K562 (cell line): ENCODE data around the gene MYL6B. TPM values are rescaled to one million over a fixed set of nuclear protein-coding genes. Genes with fewer than 3 reads are reported as not detected.

Experiments used
- ATAC-seq: fragments of 200-7000 bp; cut with Tn5 transposase; 3 replicates; pipeline ENCODE4 v1.9.1; 2020; ENCODE audit warnings: moderate library complexity
- BruUV-seq: library from RNA; stranded (reverse); fragments of 400-500 nt; replicated peaks from 2 replicates; lab custom pipeline; 2021; lab: Mats Ljungman, UMichigan
- CTCF ChIA-PET: fragments of 300-600 bp; formaldehyde crosslinking; extraction: SDS; loops from one replicate; lab custom pipeline; 2021; ENCODE audit warnings: low intra/inter-chr PET ratio; lab: Yijun Ruan, JAX
- POLR2A ChIA-PET: fragments of 300-600, 350-650 bp; sonication (Branson Sonifier 250); formaldehyde crosslinking; extraction: SDS; loops from one replicate; lab custom pipeline; 2021; ENCODE audit warnings: antibody characterized with exemption, inconsistent platforms; lab: Yijun Ruan, JAX
- DNase-seq, 4 experiments: peaks; one replicate each; pipeline versions ENCODE4 v3.0.0 to v3.0.0-alpha.2; 2011 to 2018; ENCODE audit warnings: low spot score in 3 of 4, mixed read lengths in 3 of 4; ENCODE audit errors: extremely low read depth in 1 of 4
- FAIRE-seq: peaks from 2 replicates; lab custom pipeline; 2011; peaks lifted over from hg19 to GRCh38; lab: Jason Lieb, UNC
- H2AFZ ChIP-seq: 2 replicates; pipeline ENCODE4 v1.6.0; 2011; ENCODE audit warnings: low read depth, low read length, control low read depth, inconsistent platforms
- H3K27ac ChIP-seq: fragments of 200-600 bp; 3 replicates; pipeline ENCODE4 v1.8.0; 2011; ENCODE audit warnings: low read depth, mild to moderate bottlenecking, control low read depth, inconsistent platforms, low read length, moderate library complexity, mixed read lengths; ENCODE audit errors: extremely low read depth
- H3K27me3 ChIP-seq, 2 experiments: fragments of 300-600 bp in 1 of 2; 2 replicates in 1 of 2; 3 replicates in 1 of 2; pipeline versions ENCODE4 v1.6.0 to v1.8.0; 2011; ENCODE audit warnings: inconsistent platforms in 2 of 2, low read length in 2 of 2, mild to moderate bottlenecking in 1 of 2, mixed read lengths in 1 of 2, moderate library complexity in 1 of 2; ENCODE audit not compliant: control insufficient read depth in 2 of 2, insufficient read depth in 2 of 2
- H3K36me3 ChIP-seq: fragments of 300-600 bp; 3 replicates; pipeline ENCODE4 v1.8.0; 2011; ENCODE audit warnings: mild to moderate bottlenecking, low read length, inconsistent platforms; ENCODE audit not compliant: control insufficient read depth, insufficient read depth
- H3K4me1 ChIP-seq, 2 experiments: fragments of 200-600 bp in 1 of 2; replicated peaks in 1 of 2; 2 replicates in 1 of 2; 3 replicates in 1 of 2; pipeline versions ENCODE4 v1.5.1 to v1.8.0; 2011; ENCODE audit warnings: inconsistent platforms in 2 of 2, low read length in 2 of 2, mild to moderate bottlenecking in 1 of 2, mixed read lengths in 1 of 2, moderate library complexity in 1 of 2; ENCODE audit not compliant: control insufficient read depth in 2 of 2, insufficient read depth in 2 of 2
- H3K4me2 ChIP-seq: 2 replicates; pipeline ENCODE4 v1.6.1; 2011; ENCODE audit warnings: low read length, control low read depth, inconsistent platforms, mixed read lengths; ENCODE audit not compliant: insufficient read depth
- H3K4me3 ChIP-seq: fragments of 200-600 bp; sonication (generic), shearing (Covaris generic); 2 replicates; pipeline ENCODE4 v1.5.1; 2016; ENCODE audit warnings: control low read depth, inconsistent platforms
- H3K79me2 ChIP-seq: fragments of 200-600 bp; 3 replicates; pipeline ENCODE4 v1.8.0; 2011; ENCODE audit warnings: low read length, inconsistent platforms; ENCODE audit not compliant: control insufficient read depth, insufficient read depth
- H3K9ac ChIP-seq, 2 experiments: 2 replicates each; pipeline versions ENCODE4 v1.6.0 to v1.6.1; 2011; ENCODE audit warnings: low read depth in 2 of 2, low read length in 2 of 2, control low read depth in 1 of 2, inconsistent platforms in 1 of 2, mild to moderate bottlenecking in 1 of 2, mixed read lengths in 1 of 2; ENCODE audit not compliant: insufficient read depth in 1 of 2
- H3K9me1 ChIP-seq: one replicate; pipeline ENCODE4 v1.6.0; 2011; ENCODE audit warnings: inconsistent platforms, mild to moderate bottlenecking, low read length, moderate library complexity; ENCODE audit not compliant: control insufficient read depth, insufficient read depth
- H3K9me3 ChIP-seq: replicated peaks from 2 replicates; pipeline ENCODE4 v1.5.1; 2011; ENCODE audit warnings: low read depth, low read length, inconsistent platforms; ENCODE audit not compliant: control insufficient read depth, insufficient read depth
- H4K20me1 ChIP-seq: replicated peaks from 2 replicates; pipeline ENCODE4 v1.6.1; 2011; ENCODE audit warnings: low read length, inconsistent platforms, mixed read lengths; ENCODE audit not compliant: control insufficient read depth, insufficient read depth
- ATF1 ChIP-seq, 2 experiments: fragments of 450-650 bp in 1 of 2; IDR thresholded peaks; 2 replicates each; pipeline ENCODE4 v1.6.1; 2016; ENCODE audit warnings: missing compliant biosample characterization in 1 of 2, missing genetic modification characterization in 1 of 2
- FOSL1 ChIP-seq: fragments of 200-800 bp; sonication (Bioruptor generic); conservative IDR thresholded peaks from 2 replicates; pipeline ENCODE4 v1.6.1; 2016; ENCODE audit warnings: missing genetic modification characterization, missing compliant biosample characterization
- GTF2E2 ChIP-seq: fragments of 200-800 bp; sonication (Bioruptor generic); IDR thresholded peaks from 2 replicates; pipeline ENCODE4 v1.6.1; 2016; ENCODE audit warnings: missing genetic modification characterization, missing compliant biosample characterization
- HDGF ChIP-seq: fragments of 450-650 bp; IDR thresholded peaks from 2 replicates; pipeline ENCODE4 v1.6.1; 2016
- NONO ChIP-seq, 2 experiments: fragments of 200-400 bp in 1 of 2; fragments of 450-650 bp in 1 of 2; formaldehyde crosslinking in 1 of 2; IDR thresholded peaks; 2 replicates each; pipeline ENCODE4 v1.6.1; 2017; ENCODE audit warnings: low read depth in 2 of 2, mild to moderate bottlenecking in 2 of 2, moderate library complexity in 2 of 2, low read length in 1 of 2
- RBM25 ChIP-seq: fragments of 200-400 bp; formaldehyde crosslinking; IDR thresholded peaks from 2 replicates; pipeline ENCODE4 v1.6.1; 2018; ENCODE audit warnings: low read length, low read depth, moderate library complexity; ENCODE audit not compliant: severe bottlenecking
- SAP30 ChIP-seq: fragments of 200-600 bp; sonication (generic); IDR thresholded peaks from 2 replicates; pipeline ENCODE4 v1.6.1; 2012; ENCODE audit warnings: borderline replicate concordance, low read depth, mild to moderate bottlenecking, moderate library complexity, low read length, control low read depth, inconsistent platforms; ENCODE audit not compliant: insufficient read depth, poor library complexity, severe bottlenecking
- SREBF1 ChIP-seq: fragments of 150-350 bp; IDR thresholded peaks from 2 replicates; pipeline ENCODE4 v1.6.1; 2014; ENCODE audit warnings: antibody characterized with exemption, low read depth, low read length, borderline replicate concordance
- TFE3 ChIP-seq: fragments of 450-650 bp; formaldehyde crosslinking; IDR thresholded peaks from 2 replicates; pipeline ENCODE4 v1.4.0; 2020; ENCODE audit warnings: mild to moderate bottlenecking, mixed read lengths
- ZNF282 ChIP-seq: sonication (generic); formaldehyde crosslinking; IDR thresholded peaks from 2 replicates; pipeline ENCODE4 v1.8.1; 2023; ENCODE audit warnings: missing genetic modification reagents
- WGBS: fragments of 100-300 bp; shearing (Covaris generic); methylation state at CpG from one replicate; pipeline ENCODE4 v1.1.6; 2016; ENCODE audit warnings: low coverage, mixed read lengths; ENCODE audit not compliant: insufficient coverage; ENCODE audit errors: missing lambda C conversion rate; 5-methylcytosine and 5-hydroxymethylcytosine counted together
- in situ Hi-C: fragments of 300-500 bp; cut with MboI; formaldehyde crosslinking; loops from 4 replicates; pipeline ENCODE4 v1.15.0; 2018; ENCODE audit warnings: inconsistent platforms, mixed read lengths
- intact Hi-C: fragments of 100-400 bp; cut with micrococcal nuclease; formaldehyde crosslinking; loops from 2 replicates; pipeline ENCODE4 v1.14.2; 2022
- polyA plus RNA-seq, 8 experiments: library from polyadenylated mRNA; depleted of rRNA in 4 of 8; stranded (reverse) in 5 of 8; unstranded in 3 of 8; fragments of >200 nt; fragmentation: Nextera tagmentation in 2 of 8; fragmentation: Illumina TruSeq in 1 of 8; extraction: Ambion mirVana in 2 of 8; extraction: Trizol in 1 of 8; gene quantifications; 2 replicates each; pipeline versions ENCODE4 v1.2.1 to v1.2.3, GENCODE V29; 2011 to 2014; ENCODE audit warnings: inconsistent platforms in 1 of 8, missing spikeins in 1 of 8
- total RNA-seq, 7 experiments: library from RNA; depleted of rRNA in 6 of 7; stranded (reverse); fragments of >200 nt in 6 of 7; fragmentation: Illumina TruSeq in 2 of 7; extraction: Trizol in 2 of 7; gene quantifications; 2 replicates each; pipeline versions ENCODE4 v1.2.1 to v1.2.3, GENCODE V29; 2011 to 2021; ENCODE audit warnings: low replicate concordance in 1 of 7
- TF ChIP-seq, protein P1 (sequence below): sonication (generic); formaldehyde crosslinking; IDR thresholded peaks from 2 replicates; pipeline ENCODE4 v1.8.1; 2023; ENCODE audit warnings: mild to moderate bottlenecking, missing genetic modification reagents

The MYL6B gene
- total and polyA plus RNA-seq, 9 of the 15 experiments (the other 6 are each of a cell fraction or from before 2014, with no cell fraction given): 42.8 to 77.3 (median 68.6) TPM

DNA sequence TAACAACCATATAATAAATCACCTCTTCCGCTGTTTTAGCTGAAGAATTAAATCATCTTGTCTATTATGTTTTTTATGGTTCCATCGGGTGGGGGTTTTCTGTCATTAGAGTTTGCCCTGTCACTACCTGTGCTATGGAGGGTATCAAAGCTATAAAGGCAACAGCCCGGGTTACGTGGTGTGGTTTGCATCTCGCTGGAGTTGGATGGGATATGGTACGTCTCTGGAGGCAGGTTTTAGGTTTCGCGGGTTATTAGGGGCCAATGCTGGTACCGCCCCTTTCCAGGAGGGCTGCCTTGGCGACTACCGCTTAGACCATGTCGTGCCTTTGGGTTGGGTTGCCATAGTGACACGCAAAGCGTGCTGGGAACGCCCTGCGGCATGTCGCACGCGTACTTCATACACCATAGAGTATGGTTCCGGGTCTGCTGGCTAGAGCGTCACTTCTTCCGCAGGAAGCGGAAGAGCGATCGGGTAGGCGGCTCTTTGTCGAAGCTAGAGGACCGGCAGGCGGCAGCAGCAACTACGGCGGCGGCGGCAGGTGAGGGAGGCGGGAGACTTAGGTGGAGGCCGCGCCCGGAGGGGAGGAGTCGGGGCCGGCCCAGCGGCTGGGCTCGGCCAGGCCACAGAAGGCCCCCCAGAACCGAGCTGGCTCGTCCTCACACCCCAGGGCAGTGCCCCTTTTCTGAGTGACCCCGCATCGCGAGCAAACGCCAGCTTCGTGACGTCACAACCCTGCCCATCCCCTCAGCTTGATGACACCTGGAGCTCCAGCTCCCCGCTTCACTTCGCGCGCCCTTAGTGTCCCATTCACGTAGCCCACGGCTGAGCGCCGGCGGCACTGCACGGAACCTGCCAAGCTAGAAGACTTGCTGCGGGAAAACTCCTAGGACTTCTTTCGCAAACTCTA is 34.4 kb upstream of the MYL6B start, which contains the start of gene ZC3H10 (continued):
- TF ChIP-seq, protein P1, sequence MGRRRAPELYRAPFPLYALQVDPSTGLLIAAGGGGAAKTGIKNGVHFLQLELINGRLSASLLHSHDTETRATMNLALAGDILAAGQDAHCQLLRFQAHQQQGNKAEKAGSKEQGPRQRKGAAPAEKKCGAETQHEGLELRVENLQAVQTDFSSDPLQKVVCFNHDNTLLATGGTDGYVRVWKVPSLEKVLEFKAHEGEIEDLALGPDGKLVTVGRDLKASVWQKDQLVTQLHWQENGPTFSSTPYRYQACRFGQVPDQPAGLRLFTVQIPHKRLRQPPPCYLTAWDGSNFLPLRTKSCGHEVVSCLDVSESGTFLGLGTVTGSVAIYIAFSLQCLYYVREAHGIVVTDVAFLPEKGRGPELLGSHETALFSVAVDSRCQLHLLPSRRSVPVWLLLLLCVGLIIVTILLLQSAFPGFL (CRISPR knock-in tag): peak; percentile 94; the same call in 1 of the 2 replicates

- H3K27ac ChIP-seq: peak overlapping the region; percentile 61
- no peaks in the 10 kb centered on the region for H3K9me1 ChIP-seq
- peaks cover 32% of the 10 kb centered on the region for H3K36me3 ChIP-seq
- FAIRE-seq: no peak
- in situ Hi-C loops: no loop called here
- ATAC-seq: peak; percentile 8
- no peak for DNase-seq
- peak overlapping the region; percentile 89 for H3K4me2 ChIP-seq
- peaks cover 28% of the 10 kb centered on the region for H3K79me2 ChIP-seq
- CTCF ChIA-PET: interaction anchor here (1.5 to 3.8 kb wide), 5 partner anchors 69 to 140 kb away, joined by 5 to 36 read pairs (median 13); partner anchors contain the start of genes ANKRD52, NABP2 and SMARCC2
- no TSS peak for BruUV-seq
- TF ChIP-seq ZNF282 (CRISPR knock-in tag) (0 out of 2 replicates have a peak, but pooled peaks have one; percentile 69), FOSL1 (tag) (0 out of 2 replicates have a peak, but pooled peaks have one; percentile 11), TFE3 (no peak), GTF2E2 (tag) (no peak), SREBF1 (no peak), ATF1 (CRISPR knock-in tag; IDR thresholded peaks at IDR 0.05) (no peak), ATF1 (tag; IDR thresholded peaks at IDR 0.05) (peak; percentile 76; the same call in 1 of the 2 replicates), NONO (IDR thresholded peaks at IDR 0.05; ENCODE audit: low read depth in 2 of 2, low read length in 1 of 2) (no peak), HDGF (0 out of 2 replicates have a peak, but pooled peaks have one; percentile 66), RBM25 (no peak), SAP30 (peak; percentile 3)
- H4K20me1 ChIP-seq: no peaks in the 10 kb centered on the region
- no peaks in the 10 kb centered on the region for H3K27me3 ChIP-seq
- H2AFZ ChIP-seq: peak overlapping the region; percentile 82
- peaks cover 17 to 20% of the 10 kb centered on the region in 2 experiments for H3K4me1 ChIP-seq
- H3K9me3 ChIP-seq: peaks cover 6% of the 10 kb centered on the region
- intact Hi-C loops: loop anchor here (1.0 to 5.0 kb wide), 10 partner anchors 34 to 518 kb away; partner anchors contain the start of genes ANKRD52, CS, MYL6 and NABP2
- H3K9ac ChIP-seq: peak overlapping the region; percentile 93 to 97
- POLR2A ChIA-PET: interaction anchor here (0.6 to 5.3 kb wide), 30 partner anchors 9 to 411 kb away, joined by 3 to 125 read pairs (median 6); partner anchors contain the start of genes COQ10A, ESYT1, ITGA7 and MYL6
- WGBS: 6% methylated on average over 13 of the region's 13 CpGs
- peak overlapping the region; percentile 59 for H3K4me3 ChIP-seq
Measured at GRCh38 chr12:56118688-56119357, 33.6 kb upstream of the MYL6B start.
